B cell (primary cell): ENCODE measurements around the gene ABCB6. TPM values are rescaled to one million over a fixed set of nuclear protein-coding genes. Genes with fewer than 3 reads are reported as not detected.

Source experiments
- ATAC-seq: fragments of 200-7000 bp; cut with Tn5 transposase; one replicate; pipeline ENCODE4 v1.10.0; 2021; ENCODE audit warnings: low read depth, mild to moderate bottlenecking, moderate number of reproducible peaks, moderate library complexity
- CTCF ChIA-PET: fragments of 350-600 bp; sonication (Branson Sonifier 250); formaldehyde crosslinking; loops from one replicate; lab custom pipeline; 2021; ENCODE audit warnings: antibody characterized with exemption, inconsistent platforms; lab: Charles Lee
- POLR2A ChIA-PET: fragments of 350-600 bp; sonication (Branson Sonifier 250); formaldehyde crosslinking; loops from one replicate; lab custom pipeline; 2021; ENCODE audit warnings: antibody characterized with exemption; lab: Charles Lee
- DNase-seq: peaks from one replicate; pipeline ENCODE4 v3.0.0; 2013
- H2AFZ ChIP-seq: 2 replicates; pipeline ENCODE4 v1.6.1; 2012; ENCODE audit warnings: mild to moderate bottlenecking, low read depth, low read length; ENCODE audit not compliant: insufficient read depth, poor library complexity, severe bottlenecking
- H3K27ac ChIP-seq, 2 donors: 1 replicate in 1 of 2; 2 replicates in 1 of 2; pipeline ENCODE4 v1.5.1; 2012 to 2013; ENCODE audit warnings: low read length in 2 of 2, mild to moderate bottlenecking in 2 of 2, moderate library complexity in 1 of 2
- H3K27me3 ChIP-seq, 4 experiments: fragments of 200-600 bp in 1 of 4; sonication (generic) in 1 of 4; replicated peaks in 1 of 4; 1 replicate in 2 of 4; 2 replicates in 2 of 4; pipeline versions ENCODE4 v1.6.1 to v1.7.0; 2013 to 2016; ENCODE audit warnings: low read length in 3 of 4, mild to moderate bottlenecking in 2 of 4, mixed read lengths in 1 of 4, moderate library complexity in 1 of 4; ENCODE audit not compliant: insufficient read depth in 4 of 4, control insufficient read depth in 3 of 4; ENCODE audit errors: control extremely low read depth in 1 of 4
- H3K36me3 ChIP-seq, 2 experiments: replicated peaks in 1 of 2; 1 replicate in 1 of 2; 2 replicates in 1 of 2; pipeline versions ENCODE4 v1.6.1 to v1.7.1; 2013; ENCODE audit warnings: low read length in 1 of 2; ENCODE audit not compliant: insufficient read depth in 2 of 2, control insufficient read depth in 1 of 2; ENCODE audit errors: control extremely low read depth in 1 of 2, extremely low read depth in 1 of 2
- H3K4me1 ChIP-seq, 2 donors: fragments of 200-600 bp in 1 of 2; sonication (generic) in 1 of 2; 1 replicate in 1 of 2; 2 replicates in 1 of 2; pipeline versions ENCODE4 v1.5.1 to v1.6.1; 2013 to 2017; ENCODE audit warnings: low read length in 2 of 2; ENCODE audit not compliant: control insufficient read depth in 2 of 2, insufficient read depth in 2 of 2
- H3K4me2 ChIP-seq: replicated peaks from 2 replicates; pipeline ENCODE3; 2012; ENCODE audit warnings: mild to moderate bottlenecking, low read depth, low read length; ENCODE audit not compliant: poor library complexity, severe bottlenecking
- H3K4me3 ChIP-seq, 5 experiments: fragments of 200-600 bp in 1 of 5; sonication (generic) in 1 of 5; 1 replicate in 3 of 5; 2 replicates in 2 of 5; pipeline versions ENCODE4 v1.5.1 to v1.7.0; 2011 to 2016; ENCODE audit warnings: low read length in 4 of 5, mild to moderate bottlenecking in 4 of 5, low read depth in 2 of 5, control low read depth in 1 of 5, moderate library complexity in 1 of 5; ENCODE audit not compliant: insufficient read depth in 1 of 5; ENCODE audit errors: control extremely low read depth in 1 of 5, extremely low read depth in 1 of 5
- H3K79me2 ChIP-seq: fragments of 200-600 bp; sonication (generic); one replicate; pipeline ENCODE4 v1.6.0; 2016; ENCODE audit warnings: low read length; ENCODE audit not compliant: control insufficient read depth, insufficient read depth
- H3K9ac ChIP-seq: fragments of 200-600 bp; sonication (generic); 2 replicates; pipeline ENCODE4 v1.6.1; 2017; ENCODE audit warnings: mild to moderate bottlenecking, low read length, moderate library complexity
- H3K9me3 ChIP-seq, 3 donors: one replicate each; pipeline versions ENCODE4 v1.6.1 to v1.7.1; 2013; ENCODE audit warnings: low read length in 2 of 3; ENCODE audit not compliant: control insufficient read depth in 2 of 3, insufficient read depth in 1 of 3; ENCODE audit errors: control extremely low read depth in 1 of 3
- H4K20me1 ChIP-seq: 2 replicates; pipeline ENCODE4 v1.6.0; 2012; ENCODE audit warnings: mild to moderate bottlenecking, low read length; ENCODE audit not compliant: insufficient read depth, control insufficient read depth, poor library complexity, severe bottlenecking
- H3K27ac Mint-ChIP-seq: one replicate; pipeline ENCODE4 v1.8.0; 2021; ENCODE audit warnings: mixed read lengths
- H3K27me3 Mint-ChIP-seq: one replicate; pipeline ENCODE4 v1.8.0; 2021; ENCODE audit warnings: mixed read lengths
- H3K4me1 Mint-ChIP-seq: one replicate; pipeline ENCODE4 v1.8.0; 2021; ENCODE audit warnings: mixed read lengths
- H3K4me3 Mint-ChIP-seq: one replicate; pipeline ENCODE4 v1.8.0; 2021; ENCODE audit warnings: mixed read lengths
- H3K9me3 Mint-ChIP-seq: one replicate; pipeline ENCODE4 v1.8.0; 2022; ENCODE audit warnings: mixed read lengths; ENCODE audit not compliant: insufficient read depth
- CTCF ChIP-seq: fragments of 200-600 bp; IDR thresholded peaks from one replicate; pipeline ENCODE4 v1.8.0; 2022; ENCODE audit warnings: antibody characterized with exemption, mild to moderate bottlenecking
- EZH2 ChIP-seq: IDR thresholded peaks from 2 replicates; pipeline ENCODE4 v1.6.1; 2012; ENCODE audit warnings: borderline replicate concordance, low read depth, mild to moderate bottlenecking, moderate library complexity, low read length; ENCODE audit not compliant: insufficient read depth, poor library complexity, severe bottlenecking
- WGBS: methylation state at CpG from one replicate; pipeline ENCODE4 v1.1.5; 2013; ENCODE audit warnings: missing lambda C conversion rate; ENCODE audit not compliant: insufficient coverage; 5-methylcytosine and 5-hydroxymethylcytosine counted together
- intact Hi-C: fragments of 100-400 bp; cut with micrococcal nuclease; formaldehyde crosslinking; loops from one replicate; pipeline ENCODE4 v1.10.0; 2022
- polyA plus RNA-seq: library from polyadenylated mRNA; depleted of rRNA; stranded (reverse); fragments of >200 nt; gene quantifications from 2 replicates; pipeline ENCODE4 v1.2.3, GENCODE V29; 2012
- total RNA-seq, 2 donors: library from RNA; stranded (reverse); fragments of 120-200 nt in 1 of 2; gene quantifications; 1 replicate in 1 of 2; 2 replicates in 1 of 2; pipeline versions ENCODE4 v1.2.3 to v1.2.4, GENCODE V29; 2013 to 2022

Gene ABCB6
- total and polyA plus RNA-seq, 2 donors (not counting 1 experiment from before 2014, with no cell fraction given), result 10.5 to 15.3 TPM

GRCh38 chr2:219172231-219173154 lies 46.3 kb downstream of the ABCB6 start:
- Mint-ChIP-seq H3K27me3 (no peaks in the 10 kb centered on the region), H3K4me3 (no peak overlapping the region), H3K4me1 (peaks cover 26% of the 10 kb centered on the region), H3K9me3 (no peaks in the 10 kb centered on the region), H3K27ac (peak overlapping the region; percentile 20)
- Histone ChIP-seq H3K9ac (no peak overlapping the region), H3K4me2 (no peak overlapping the region), H3K4me3 (no peak overlapping the region), H3K9me3 (no peaks in the 10 kb centered on the region), H3K4me1 (peaks cover 6 to 35% of the 10 kb centered on the region in 2 donors), H3K27ac (no peak overlapping the region), H3K36me3 (peaks cover 3 to 41% of the 10 kb centered on the region in 2 experiments), H2AFZ (no peak overlapping the region), H4K20me1 (peaks cover 33% of the 10 kb centered on the region), H3K79me2 (peaks cover 26% of the 10 kb centered on the region), H3K27me3 (no peaks in the 10 kb centered on the region)
- ATAC-seq, result no peak
- POLR2A ChIA-PET, result interaction anchor here (0.8 kb wide), 1 partner anchor 39 kb away, joined by 4 read pairs; no protein-coding TSS in a partner anchor
- peak; percentile 5 for DNase-seq
- CTCF ChIA-PET, result interaction anchor here (0.7 to 8.6 kb wide), 18 partner anchors 8 to 296 kb away, joined by 3 to 136 read pairs (median 13); partner anchors contain the start of genes ABCB6, NHEJ1, TUBA4A and TUBA4B
- intact Hi-C loops, result no loop called here
- TF ChIP-seq CTCF, result no peak
- TF ChIP-seq EZH2, result no peak
- 94% methylated on average over 11 of the region's 16 CpGs for WGBS

GRCh38 chr2:219171231-219171651 lies 47.5 kb downstream of the ABCB6 start:
- intact Hi-C loops, result loop anchor here (1.0 kb wide), 2 partner anchors 40 to 127 kb away; no protein-coding TSS in a partner anchor
- no peaks in the 10 kb centered on the region for H3K9me3 ChIP-seq
- TF ChIP-seq CTCF (peak; percentile 83), EZH2 (no peak)
- H3K9ac ChIP-seq, result no peak overlapping the region
- peaks cover 3 to 41% of the 10 kb centered on the region in 2 experiments for H3K36me3 ChIP-seq
- H3K4me1 ChIP-seq, result peaks cover 6 to 28% of the 10 kb centered on the region in 2 donors
- DNase-seq, result peak; percentile 67
- no peak overlapping the region for H3K4me3 ChIP-seq
- ChIA-PET CTCF (interaction anchor here (0.6 to 8.6 kb wide), 26 partner anchors 9 to 126 kb away, joined by 3 to 136 read pairs (median 5); partner anchors contain the start of genes ABCB6, ANKZF1, ATG9A and DNAJB2), POLR2A (no interaction called here)
- H3K79me2 ChIP-seq, result peaks cover 26% of the 10 kb centered on the region
- Mint-ChIP-seq H3K27me3 (no peaks in the 10 kb centered on the region), H3K4me3 (no peak overlapping the region), H3K4me1 (peaks cover 25% of the 10 kb centered on the region), H3K27ac (peak overlapping the region; percentile 67), H3K9me3 (no peaks in the 10 kb centered on the region)
- peaks cover 33% of the 10 kb centered on the region for H4K20me1 ChIP-seq
- no peak overlapping the region for H3K4me2 ChIP-seq
- peak; percentile 52 for ATAC-seq
- 79% methylated on average over 6 of the region's 6 CpGs for WGBS
- H3K27me3 ChIP-seq, result no peaks in the 10 kb centered on the region
- H3K27ac ChIP-seq, result peak overlapping the region in 1 of 2 donors; percentile 21
- H2AFZ ChIP-seq, result no peak overlapping the region
